Measurements from ENCODE around the gene LPP.

GRCh38 chr3:188348435-188349244, 194.7 kb downstream of the LPP start:
- TF ChIP-seq EZH2 (IDR thresholded peaks at IDR 0.05; ENCODE audit: borderline replicate concordance, low read length) (no peak), CTCF (IDR thresholded peaks at IDR 0.05; ENCODE audit: low read length) (no peak)
